T47D (cell line): ENCODE results near the gene RTL10.
"Not testable (repeated sequence)": the region's sequence is repeated elsewhere in the genome, so short reads cannot be mapped to it uniquely, and the experiment has no call there.

Experiments
- DNase-seq, 2 experiments: peaks; one replicate each; pipeline versions ENCODE4 v3.0.0 to v3.0.0-alpha.2; 2011 to 2012; ENCODE audit warnings: low read depth in 1 of 2, low spot score in 1 of 2
- JUND ChIP-seq: IDR thresholded peaks from 2 replicates; pipeline ENCODE4 v1.6.1; 2012; ENCODE audit warnings: low read depth
- in situ Hi-C: cut with HindIII; loops from 2 replicates; pipeline ENCODE4 v1.10.0; 2016; ENCODE audit warnings: low sequenced_read_pairs, low pct_unique_long_range_greater_than_20kb

The RTL10 gene

GRCh38 chr22:19837915-19838314 is 16.8 kb downstream of the RTL10 start:
- in situ Hi-C loops: no loop called here
- TF ChIP-seq JUND: no peak
- DNase-seq: no peak

- no peak for TF ChIP-seq JUND
- DNase-seq: no peak
- in situ Hi-C loops: no loop called here
Observed at GRCh38 chr22:19836512-19836911, 18.2 kb downstream of the RTL10 start.

GRCh38 chr22:19834599-19834998 is 20.1 kb downstream of the RTL10 start:
- no peak for TF ChIP-seq JUND
- in situ Hi-C loops: no loop called here
- DNase-seq: no peak

- DNase-seq, in situ Hi-C loops: not testable (repeated sequence)
Observed at GRCh38 chr22:19833327-19833726, 21.3 kb downstream of the RTL10 start.

- TF ChIP-seq JUND: no peak
- DNase-seq: no peak
- in situ Hi-C loops: no loop called here
Observed at GRCh38 chr22:19832476-19833108, 22.1 kb downstream of the RTL10 start.

- DNase-seq: not testable (repeated sequence)
Observed at GRCh38 chr22:19831979-19832378, 22.7 kb downstream of the RTL10 start.

GRCh38 chr22:19831016-19831415 is 23.7 kb downstream of the RTL10 start:
- no peak for DNase-seq
- TF ChIP-seq JUND: no peak
- in situ Hi-C loops: no loop called here

More at GRCh38 chr22:19831979-19832378, 22.7 kb downstream of the RTL10 start:
- in situ Hi-C loops: not testable (repeated sequence)

- in situ Hi-C loops: no loop called here
Observed at GRCh38 chr22:19828035-19828401, 26.7 kb downstream of the RTL10 start.

GRCh38 chr22:19827341-19828034 is 27.2 kb downstream of the RTL10 start:
- no peak for DNase-seq
- in situ Hi-C loops: no loop called here
- TF ChIP-seq JUND: no peak

More at GRCh38 chr22:19828035-19828401, 26.7 kb downstream of the RTL10 start:
- DNase-seq: no peak
- no peak for TF ChIP-seq JUND

- no peak for TF ChIP-seq JUND
- no peak for DNase-seq
- in situ Hi-C loops: no loop called here
Observed at GRCh38 chr22:19826619-19826950, 28.1 kb downstream of the RTL10 start.

- TF ChIP-seq JUND: no peak
- no peak for DNase-seq
- in situ Hi-C loops: no loop called here
Observed at GRCh38 chr22:19825904-19826618, 28.6 kb downstream of the RTL10 start.

GRCh38 chr22:19824926-19825339 is 29.7 kb downstream of the RTL10 start:
- DNase-seq: no peak
- in situ Hi-C loops: no loop called here
- no peak for TF ChIP-seq JUND

- no peak for TF ChIP-seq JUND
Observed at GRCh38 chr22:19824212-19824925, 30.3 kb downstream of the RTL10 start.

More at GRCh38 chr22:19824212-19824925, 30.3 kb downstream of the RTL10 start:
- no peak for DNase-seq
- in situ Hi-C loops: no loop called here
